Stimulated activated CD4-positive, alpha-beta T cell treated with anti-CD3 and anti-CD28 coated beads, Interleukin-12 subunit alpha, Interleukin-12 subunit beta, amount 100 ng/mL, for 24 hours (primary cell): ENCODE data around the gene NDUFAF8.
"Not testable (repeated sequence)": the region's sequence is repeated elsewhere in the genome, so short reads cannot be mapped to it uniquely, and the experiment has no call there.

Experiments used
- DNase-seq, 2 experiments: peaks; one replicate each; pipeline ENCODE4 v3.0.0-alpha.2; 2020; ENCODE audit warnings: low read depth in 2 of 2

Gene NDUFAF8

DNA sequence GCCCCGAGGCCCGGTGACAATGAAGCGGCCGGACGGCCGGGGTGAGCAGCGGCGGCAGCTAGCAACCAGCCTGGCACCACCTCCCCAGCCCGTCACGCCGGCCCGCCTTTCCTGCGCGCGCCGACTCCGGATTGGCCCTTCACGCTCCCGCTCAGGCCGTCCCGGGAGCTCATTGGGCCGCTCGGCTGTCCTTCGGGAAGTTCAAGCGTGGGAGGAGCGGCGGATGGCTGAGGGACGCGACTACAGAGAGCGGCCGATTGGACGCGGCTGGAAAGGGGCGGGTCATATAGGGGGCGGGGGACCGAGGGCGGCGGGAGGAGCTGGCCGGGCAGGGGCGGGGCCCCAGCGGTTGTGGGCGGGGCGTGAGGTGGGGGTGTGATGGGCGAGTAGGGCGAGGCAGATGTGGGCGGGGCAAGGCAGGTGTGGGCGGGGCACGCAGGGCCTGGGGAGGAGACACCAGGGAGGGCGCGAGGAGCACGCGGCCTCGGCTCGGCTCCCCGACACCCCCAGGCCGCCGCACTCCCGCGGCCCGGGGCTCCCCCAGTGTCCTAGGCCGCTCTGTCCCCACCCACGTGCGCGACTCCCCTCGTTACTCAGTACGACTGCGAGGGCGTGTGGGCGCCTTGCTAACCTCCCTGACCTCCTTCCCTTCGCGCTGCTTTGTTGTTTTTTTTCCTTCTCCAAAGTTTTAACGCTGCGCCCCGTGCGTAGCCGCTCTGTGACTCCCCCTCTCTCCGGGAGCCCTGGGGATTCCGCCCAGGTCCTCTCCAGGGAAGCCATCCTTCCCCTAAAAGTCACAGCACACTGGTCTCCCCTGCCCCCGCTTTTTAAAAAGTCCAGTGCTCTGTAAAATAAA is 16.0 kb upstream of the NDUFAF8 start, which contains the start of gene CEP131:
TSS of gene CEP131 (minus strand) at position 60 of the 856 bp plus-strand sequence. CDS start 2,909 bp downstream, outside the sequence.
- peak; percentile 99 to 100 for DNase-seq

GRCh38 chr17:81223762-81224130 is 15.4 kb upstream of the NDUFAF8 start:
- DNase-seq = no peak

- DNase-seq = not testable (repeated sequence)
These were observed 11.5 kb upstream of the NDUFAF8 start for GRCh38 chr17:81227630-81228029.

- DNase-seq = no peak
These were observed 10.7 kb upstream of the NDUFAF8 start for GRCh38 chr17:81228420-81228819.

DNA sequence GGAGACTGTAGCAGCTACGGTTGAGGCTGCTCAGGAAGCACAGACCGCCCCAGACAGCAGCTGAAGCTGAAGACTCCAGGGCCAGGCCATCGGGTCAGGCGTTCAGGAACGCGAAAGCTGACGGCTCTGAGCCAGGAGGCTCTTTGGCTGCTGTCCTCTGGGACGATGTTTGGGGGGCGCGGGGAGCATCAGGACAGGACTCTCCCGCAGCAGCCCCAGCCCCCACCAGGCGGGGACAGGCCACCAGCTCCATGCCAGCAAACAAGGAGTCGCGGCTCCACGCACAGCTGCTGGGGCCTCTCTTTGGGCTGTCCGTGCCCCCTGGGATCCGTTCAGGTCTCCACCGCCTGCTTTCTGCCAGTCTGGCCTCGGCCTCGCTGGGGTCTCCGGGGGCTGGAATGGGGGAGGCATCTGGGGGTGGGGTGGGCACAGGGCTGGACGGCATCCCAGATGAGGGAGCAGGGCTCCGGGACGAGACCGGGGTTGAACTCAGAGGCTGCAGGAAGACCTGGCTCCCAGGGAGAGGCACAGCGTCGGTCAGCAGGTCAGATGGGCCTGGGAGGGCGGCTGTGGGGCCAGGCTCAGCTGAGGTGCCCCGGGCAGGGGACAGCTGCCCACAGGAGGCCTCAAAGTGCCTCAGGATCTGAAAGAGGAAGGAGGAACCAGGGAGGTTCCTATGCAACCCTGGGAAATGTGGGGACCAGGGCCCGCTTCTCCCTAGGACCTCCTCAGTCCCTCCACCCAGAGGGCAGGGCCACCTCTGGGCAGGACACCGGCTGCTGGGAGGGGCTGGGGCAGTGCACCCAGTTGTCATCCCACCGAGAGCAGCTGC is 10.1 kb upstream of the NDUFAF8 start:
- no peak for DNase-seq

DNA sequence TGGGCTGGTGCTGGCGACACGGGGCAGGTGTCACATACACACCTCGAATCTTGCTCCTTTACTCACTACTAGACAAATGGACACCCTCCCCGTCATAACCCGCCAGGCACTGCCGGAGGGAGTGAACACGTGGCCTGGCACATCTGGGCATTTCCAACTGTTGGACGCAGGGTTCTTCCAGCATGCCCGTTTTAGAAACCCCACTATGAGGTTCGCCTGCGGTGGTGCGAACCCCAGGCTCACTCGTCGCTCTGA is 9.5 kb upstream of the NDUFAF8 start:
- no peak for DNase-seq

- no peak for DNase-seq
These were observed 8.9 kb upstream of the NDUFAF8 start for GRCh38 chr17:81230043-81230820.

DNA sequence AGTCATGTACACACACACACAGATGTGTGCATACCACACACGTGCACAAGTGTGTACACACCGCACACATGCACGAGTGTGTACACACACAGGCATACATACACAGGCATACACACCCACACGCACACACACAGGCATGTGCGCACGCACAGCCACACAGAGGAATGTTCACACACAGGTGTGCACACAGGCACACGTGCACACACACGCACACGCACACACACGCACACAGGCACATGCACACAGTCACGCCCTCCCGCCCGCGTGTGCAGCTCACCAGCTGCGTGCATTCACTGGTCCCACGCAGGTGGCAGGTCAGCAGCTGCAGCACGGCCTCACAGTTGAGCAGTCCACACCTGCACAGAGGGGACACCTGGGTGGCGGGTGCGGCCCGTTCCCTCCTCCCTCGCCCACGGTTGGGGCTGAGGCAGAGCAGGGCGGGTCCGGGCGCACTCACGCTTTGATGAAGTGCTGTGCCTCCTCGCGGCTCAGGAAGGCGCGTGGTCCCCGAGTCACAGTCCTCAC is 7.9 kb upstream of the NDUFAF8 start:
- DNase-seq = no peak

- no peak for DNase-seq
These were observed 7.1 kb upstream of the NDUFAF8 start for GRCh38 chr17:81231766-81232581.

DNA sequence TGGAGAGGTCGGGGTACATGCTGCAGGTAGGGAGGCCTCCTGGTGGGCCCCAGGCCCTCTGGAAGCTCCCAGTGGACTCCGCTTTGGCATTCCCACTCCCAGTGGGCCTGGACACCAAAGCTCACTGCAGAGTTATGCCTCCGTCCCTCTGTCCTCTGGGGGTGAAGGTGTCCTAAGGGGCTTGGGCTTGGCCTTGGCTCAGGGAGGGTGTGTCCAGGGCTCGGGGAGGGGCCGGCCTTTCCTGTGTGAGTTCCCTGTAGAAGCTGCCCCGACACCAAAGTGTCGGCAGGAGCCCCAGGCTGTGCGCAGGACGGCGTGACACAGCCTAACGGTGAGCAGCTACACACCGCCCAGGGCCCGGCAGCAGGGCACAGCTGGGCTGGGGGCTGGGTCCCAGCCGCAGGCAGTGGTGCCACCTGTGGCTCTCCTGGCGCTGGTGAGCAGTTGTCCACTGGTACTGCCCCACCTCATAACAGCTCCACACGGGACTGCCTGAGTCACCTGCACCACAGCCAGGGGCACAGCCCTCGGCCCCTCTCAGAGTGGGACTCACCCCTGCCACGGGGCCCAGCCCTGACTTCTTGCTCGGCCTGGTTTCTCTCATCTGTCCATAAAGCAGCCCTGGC is 6.4 kb upstream of the NDUFAF8 start:
- no peak for DNase-seq

GRCh38 chr17:81233316-81233715 is 5.8 kb upstream of the NDUFAF8 start:
- no peak for DNase-seq

GRCh38 chr17:81233811-81234505 is 5.2 kb upstream of the NDUFAF8 start:
- DNase-seq = no peak

- DNase-seq = no peak
These were observed 4.6 kb upstream of the NDUFAF8 start for GRCh38 chr17:81234506-81234855.

- no peak for DNase-seq
These were observed 3.9 kb upstream of the NDUFAF8 start for GRCh38 chr17:81234940-81235821.

DNA sequence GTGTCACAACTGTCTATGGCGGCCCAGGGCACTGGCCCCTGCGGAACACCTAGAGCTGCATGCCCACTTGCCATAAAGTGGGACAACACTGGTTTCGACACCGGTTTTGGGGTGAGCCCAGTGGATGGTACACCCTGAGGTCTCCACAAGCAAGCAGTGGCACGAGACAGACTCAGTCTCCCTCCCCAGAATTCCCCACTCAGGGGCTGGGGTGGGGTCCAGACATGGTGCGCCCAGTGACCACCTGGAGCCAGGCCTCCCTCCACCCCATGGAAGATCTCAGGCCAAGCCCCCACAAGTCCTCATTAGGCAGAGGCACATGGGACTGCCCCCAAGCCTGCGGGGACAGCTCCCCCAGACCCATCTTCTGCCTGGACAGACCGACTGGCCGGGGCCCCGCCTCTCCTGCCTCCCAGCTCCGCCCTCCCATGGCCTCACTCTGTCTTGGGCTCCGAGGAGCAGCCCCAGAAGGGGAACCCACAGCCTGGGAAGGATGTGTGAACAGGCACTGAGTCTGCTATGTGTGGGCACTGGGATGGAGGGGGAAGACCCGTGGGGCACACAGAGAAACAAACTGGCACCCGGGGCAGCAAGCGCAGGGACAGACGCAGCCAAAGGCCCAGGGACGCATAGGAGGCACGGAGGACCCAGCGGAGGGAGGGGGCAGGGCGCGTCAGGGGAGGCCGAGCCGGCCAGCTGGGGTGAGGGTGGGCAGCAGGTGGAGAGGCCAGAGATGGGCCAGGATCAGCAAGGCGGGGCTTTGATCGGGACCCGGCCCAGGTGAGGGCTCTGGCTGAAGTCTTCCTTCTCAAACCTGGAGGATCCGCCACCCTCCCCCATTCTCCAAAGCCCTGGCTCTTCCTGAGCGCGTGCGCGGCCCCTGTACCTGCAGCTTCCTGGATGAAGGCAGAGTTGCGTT is 3.0 kb upstream of the NDUFAF8 start:
- no peak for DNase-seq

- no peak for DNase-seq
These were observed 2.3 kb upstream of the NDUFAF8 start for GRCh38 chr17:81236784-81237183.

DNA sequence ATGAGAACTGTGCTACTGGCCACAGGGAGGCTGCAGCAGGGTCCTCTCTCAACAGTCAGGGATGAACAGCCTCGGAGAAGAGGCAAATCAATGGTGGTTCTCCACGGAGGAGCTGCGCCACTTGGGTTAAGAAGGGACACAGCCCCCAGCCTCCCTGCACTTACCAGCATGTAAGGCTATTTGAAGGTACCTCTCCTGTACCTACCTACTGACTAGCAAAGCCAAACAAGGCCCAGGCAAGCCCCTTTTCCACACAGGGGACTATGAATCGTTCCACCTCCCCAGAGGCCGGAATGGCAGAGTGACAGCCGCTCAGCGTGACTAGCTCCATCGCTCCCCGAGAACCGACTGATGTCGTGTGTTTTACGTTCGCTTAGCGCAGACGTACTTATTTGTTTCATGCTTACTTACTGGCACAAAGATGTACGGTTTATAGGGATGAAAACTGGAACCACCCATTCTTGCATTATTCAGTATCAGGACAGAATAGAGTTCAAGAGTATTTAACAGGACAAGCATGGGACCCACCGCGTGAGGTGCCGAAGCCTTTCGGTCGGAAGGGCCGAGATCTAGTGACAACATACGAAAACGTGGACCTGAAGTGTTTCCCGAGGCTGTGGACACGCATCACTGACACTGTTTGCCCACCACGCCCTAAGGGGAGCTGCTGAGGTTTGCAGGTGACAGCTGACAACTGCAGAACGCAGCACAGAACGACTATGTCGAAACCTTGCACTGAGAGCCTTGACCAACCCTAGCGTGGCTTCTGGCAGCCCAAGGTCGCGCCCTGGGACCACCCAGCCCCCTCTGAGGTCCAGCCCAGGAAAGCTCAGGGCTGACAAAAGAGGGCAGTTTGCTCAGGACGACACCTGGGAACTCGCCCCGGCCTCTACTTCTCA is 1.3 kb upstream of the NDUFAF8 start:
- no peak for DNase-seq
